ENCODE measurements around the gene FAM76B. TPM values are rescaled to one million over a fixed set of nuclear protein-coding genes. Genes with fewer than 3 reads are reported as not detected.

The FAM76B gene
- total RNA-seq, 2 donors from 2014 or later: 36.5 to 40.2 TPM

GRCh38 chr11:95833378-95833777 lies 43.8 kb upstream of the FAM76B start:
- peaks cover 38% of the 10 kb centered on the region for H3K36me3 Mint-ChIP-seq (ENCODE audit: low read depth)
- no peaks in the 10 kb centered on the region for H3K27me3 Mint-ChIP-seq (ENCODE audit: insufficient read depth)
- no peak overlapping the region for H3K4me3 ChIP-seq (ENCODE audit: low read length)
- H3K27ac Mint-ChIP-seq: no peak overlapping the region
- no peak overlapping the region for H3K27ac ChIP-seq (ENCODE audit: low read depth, low read length)
- no peak for TF ChIP-seq CTCF (conservative IDR thresholded peaks at IDR 0.05)
- no peak overlapping the region for H3K9ac ChIP-seq (ENCODE audit: extremely low read depth, low read length, poor library complexity, severe bottlenecking)
- no peaks in the 10 kb centered on the region for H3K27me3 ChIP-seq (ENCODE audit: control insufficient read depth, insufficient read depth, low read length, poor library complexity, severe bottlenecking)
- 57% methylated on average over 1 of the region's 1 CpG; no CpG with 5 or more reads in 1 of the 2 experiments for WGBS, 2 experiments (ENCODE audit: insufficient coverage in 1 of 2, insufficient read length in 1 of 2)
- H3K9me3 ChIP-seq (ENCODE audit: control insufficient read depth, low read length): no peaks in the 10 kb centered on the region
- no peaks in the 10 kb centered on the region for H3K9me3 Mint-ChIP-seq
- no peak overlapping the region for H3K4me3 Mint-ChIP-seq
- no peak for DNase-seq
- peaks cover 82% of the 10 kb centered on the region for H3K36me3 ChIP-seq (ENCODE audit: control insufficient read depth, insufficient read depth, low read length)
- H3K4me1 ChIP-seq (ENCODE audit: control insufficient read depth, insufficient read depth, low read length): no peaks in the 10 kb centered on the region
- no peaks in the 10 kb centered on the region for H3K4me1 Mint-ChIP-seq

GRCh38 chr11:95832763-95833162 lies 43.2 kb upstream of the FAM76B start:
- no peak for TF ChIP-seq CTCF (conservative IDR thresholded peaks at IDR 0.05)
- Mint-ChIP-seq H3K27me3 (ENCODE audit: insufficient read depth) (no peaks in the 10 kb centered on the region), H3K9me3 (no peaks in the 10 kb centered on the region), H3K4me1 (no peaks in the 10 kb centered on the region), H3K36me3 (ENCODE audit: low read depth) (peaks cover 43% of the 10 kb centered on the region), H3K4me3 (no peak overlapping the region), H3K27ac (no peak overlapping the region)
- 93 to 95% methylated on average over 3 of the region's 3 CpGs for WGBS, 2 experiments (ENCODE audit: insufficient coverage in 1 of 2, insufficient read length in 1 of 2)
- H3K9ac ChIP-seq (ENCODE audit: extremely low read depth, low read length, poor library complexity, severe bottlenecking): no peak overlapping the region
- peaks cover 79% of the 10 kb centered on the region for H3K36me3 ChIP-seq (ENCODE audit: control insufficient read depth, insufficient read depth, low read length)
- no peaks in the 10 kb centered on the region for H3K4me1 ChIP-seq (ENCODE audit: control insufficient read depth, insufficient read depth, low read length)
- no peak overlapping the region for H3K4me3 ChIP-seq (ENCODE audit: low read length)
- H3K27me3 ChIP-seq (ENCODE audit: control insufficient read depth, insufficient read depth, low read length, poor library complexity, severe bottlenecking): no peaks in the 10 kb centered on the region
- no peak overlapping the region for H3K27ac ChIP-seq (ENCODE audit: low read depth, low read length)
- DNase-seq: no peak
- H3K9me3 ChIP-seq (ENCODE audit: control insufficient read depth, low read length): no peaks in the 10 kb centered on the region

GRCh38 chr11:95831198-95831883 lies 41.8 kb upstream of the FAM76B start:
- H3K9me3 ChIP-seq (ENCODE audit: control insufficient read depth, low read length): no peaks in the 10 kb centered on the region
- no peak overlapping the region for H3K27ac Mint-ChIP-seq
- H3K4me3 ChIP-seq (ENCODE audit: low read length): no peak overlapping the region
- no peaks in the 10 kb centered on the region for H3K4me1 Mint-ChIP-seq
- H3K4me3 Mint-ChIP-seq: no peak overlapping the region
- no peak for TF ChIP-seq CTCF (conservative IDR thresholded peaks at IDR 0.05)
- no peak for DNase-seq
- H3K27me3 Mint-ChIP-seq (ENCODE audit: insufficient read depth): no peaks in the 10 kb centered on the region
- H3K27ac ChIP-seq (ENCODE audit: low read depth, low read length): no peak overlapping the region
- no peak overlapping the region for H3K9ac ChIP-seq (ENCODE audit: extremely low read depth, low read length, poor library complexity, severe bottlenecking)
- 90% methylated on average over 2 of the region's 2 CpGs; no CpG with 5 or more reads in 1 of the 2 experiments for WGBS, 2 experiments (ENCODE audit: insufficient coverage in 1 of 2, insufficient read length in 1 of 2)
- H3K36me3 ChIP-seq (ENCODE audit: control insufficient read depth, insufficient read depth, low read length): peaks cover 78% of the 10 kb centered on the region
- no peaks in the 10 kb centered on the region for H3K27me3 ChIP-seq (ENCODE audit: control insufficient read depth, insufficient read depth, low read length, poor library complexity, severe bottlenecking)
- H3K9me3 Mint-ChIP-seq: no peaks in the 10 kb centered on the region
- peaks cover 43% of the 10 kb centered on the region for H3K36me3 Mint-ChIP-seq (ENCODE audit: low read depth)
- H3K4me1 ChIP-seq (ENCODE audit: control insufficient read depth, insufficient read depth, low read length): no peaks in the 10 kb centered on the region
